ENCODE measurements around the gene ZNF239. TPM values are rescaled to one million over a fixed set of nuclear protein-coding genes. Genes with fewer than 3 reads are reported as not detected.
"Not testable (repeated sequence)": the region's sequence is repeated elsewhere in the genome, so short reads cannot be mapped to it uniquely, and the experiment has no call there.

Gene ZNF239
- total RNA-seq, 1 donor from 2014 or later, result 9.5 TPM

DNA sequence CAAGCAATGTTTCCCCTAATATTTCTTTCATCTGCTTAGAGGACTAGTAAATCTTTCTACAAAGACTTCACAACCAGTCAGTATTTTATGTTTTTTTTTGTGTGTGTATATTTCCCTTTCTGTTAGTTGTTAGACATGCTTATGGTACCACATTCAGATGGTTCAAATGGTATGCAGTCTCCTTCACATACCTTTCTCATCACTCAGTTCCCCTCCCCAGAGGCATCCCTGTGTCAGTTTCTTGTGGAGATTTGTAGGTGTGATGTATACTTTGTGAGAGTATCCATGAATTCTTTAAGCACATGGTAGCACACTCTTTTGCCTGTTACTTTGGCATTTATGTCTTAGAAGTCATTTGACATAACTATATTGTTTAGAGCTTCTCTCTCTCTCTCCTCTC is 36.2 kb upstream of the ZNF239 start:
- TF ChIP-seq, protein P1, sequence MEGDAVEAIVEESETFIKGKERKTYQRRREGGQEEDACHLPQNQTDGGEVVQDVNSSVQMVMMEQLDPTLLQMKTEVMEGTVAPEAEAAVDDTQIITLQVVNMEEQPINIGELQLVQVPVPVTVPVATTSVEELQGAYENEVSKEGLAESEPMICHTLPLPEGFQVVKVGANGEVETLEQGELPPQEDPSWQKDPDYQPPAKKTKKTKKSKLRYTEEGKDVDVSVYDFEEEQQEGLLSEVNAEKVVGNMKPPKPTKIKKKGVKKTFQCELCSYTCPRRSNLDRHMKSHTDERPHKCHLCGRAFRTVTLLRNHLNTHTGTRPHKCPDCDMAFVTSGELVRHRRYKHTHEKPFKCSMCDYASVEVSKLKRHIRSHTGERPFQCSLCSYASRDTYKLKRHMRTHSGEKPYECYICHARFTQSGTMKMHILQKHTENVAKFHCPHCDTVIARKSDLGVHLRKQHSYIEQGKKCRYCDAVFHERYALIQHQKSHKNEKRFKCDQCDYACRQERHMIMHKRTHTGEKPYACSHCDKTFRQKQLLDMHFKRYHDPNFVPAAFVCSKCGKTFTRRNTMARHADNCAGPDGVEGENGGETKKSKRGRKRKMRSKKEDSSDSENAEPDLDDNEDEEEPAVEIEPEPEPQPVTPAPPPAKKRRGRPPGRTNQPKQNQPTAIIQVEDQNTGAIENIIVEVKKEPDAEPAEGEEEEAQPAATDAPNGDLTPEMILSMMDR (IDR thresholded peaks at IDR 0.05; ENCODE audit: unreplicated experiment), result no peak
- H3K27ac Mint-ChIP-seq, result no peak overlapping the region
- H3K27me3 Mint-ChIP-seq (ENCODE audit: low read depth), result no peaks in the 10 kb centered on the region
- DNase-seq (ENCODE audit: low spot score in 2 of 2, unreplicated experiment in 2 of 2), result no peak
- peaks cover 8% of the 10 kb centered on the region for H3K4me1 Mint-ChIP-seq
- H3K4me3 Mint-ChIP-seq, result no peak overlapping the region
- H3K9me3 Mint-ChIP-seq, result peaks cover 18% of the 10 kb centered on the region
- H3K36me3 Mint-ChIP-seq, result peaks cover 48% of the 10 kb centered on the region

DNA sequence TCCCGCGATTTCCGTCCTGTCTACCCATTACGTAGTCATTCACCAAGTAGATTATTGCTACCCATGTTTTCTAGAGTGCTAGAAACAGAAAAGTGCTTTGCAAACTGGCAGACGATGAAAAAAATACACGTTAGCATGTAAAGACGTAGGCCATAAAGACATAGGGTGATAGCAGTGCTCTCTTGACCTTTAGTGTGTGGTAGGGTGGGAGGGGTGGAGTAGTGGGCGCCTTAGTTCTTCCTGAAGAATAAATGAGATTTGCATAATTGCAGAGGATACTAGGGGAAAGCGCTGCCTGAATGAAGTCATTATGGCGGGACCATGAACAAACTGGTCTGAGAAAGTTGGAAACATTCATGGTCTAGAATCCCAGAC is 32.8 kb upstream of the ZNF239 start:
- Mint-ChIP-seq H3K27ac (no peak overlapping the region), H3K4me1 (peaks cover 8% of the 10 kb centered on the region), H3K27me3 (ENCODE audit: low read depth) (peaks cover 19% of the 10 kb centered on the region), H3K9me3 (peaks cover under 1% of the 10 kb centered on the region), H3K4me3 (peak overlapping the region; percentile 78), H3K36me3 (peaks cover 20% of the 10 kb centered on the region)
- DNase-seq (ENCODE audit: low spot score in 2 of 2, unreplicated experiment in 2 of 2), result no peak
- TF ChIP-seq, protein P1 (IDR thresholded peaks at IDR 0.05; ENCODE audit: unreplicated experiment), result no peak

DNA sequence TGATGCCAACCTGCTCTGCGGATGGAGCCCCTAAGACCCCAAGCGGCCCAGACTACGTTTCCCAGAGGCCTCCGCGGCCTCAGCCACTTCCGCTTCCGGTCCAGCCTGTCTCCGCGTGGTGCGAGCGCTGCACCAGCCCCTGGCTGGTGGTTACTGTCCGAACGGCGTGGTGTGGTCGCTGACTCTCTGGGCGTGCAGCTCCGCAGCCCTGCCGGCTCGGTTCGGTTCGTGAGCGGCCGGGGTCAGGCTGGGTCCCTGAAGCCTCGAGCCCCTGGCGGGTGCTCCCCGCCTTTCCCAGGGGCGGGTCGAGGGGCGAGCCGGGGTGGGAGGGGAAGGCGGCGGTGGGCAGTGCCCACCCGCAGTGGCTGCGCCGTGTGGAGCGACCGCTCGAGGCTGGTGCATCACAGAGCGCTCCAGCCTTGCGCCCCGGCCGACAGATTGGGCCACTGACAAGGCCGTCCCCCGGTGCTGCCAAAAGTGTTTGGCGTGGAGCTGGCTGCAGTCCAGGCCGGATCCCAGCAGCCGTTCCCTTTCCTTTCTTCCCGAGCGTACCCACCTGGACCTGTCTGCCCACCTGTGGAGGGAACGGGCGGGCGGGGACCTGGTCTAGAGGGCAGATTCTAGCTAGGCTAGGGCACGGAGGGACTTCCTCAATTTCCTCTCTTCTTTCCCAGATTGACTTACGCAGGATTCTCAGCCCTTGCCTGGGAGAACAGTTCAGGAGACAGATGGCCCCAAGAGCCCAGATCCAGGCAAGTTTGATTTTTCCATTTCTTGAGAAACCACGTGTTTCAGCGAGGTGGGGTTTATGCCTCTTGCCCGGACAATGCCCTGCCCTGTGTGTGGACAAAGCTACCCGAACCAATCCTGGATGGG is 32.1 kb upstream of the ZNF239 start, which contains the start of gene ZNF485:
Gene ZNF485, plus strand, starts transcription at position 116 of the 876 bp plus-strand sequence. Its CDS starts 613 bp downstream, at position 729.
- Mint-ChIP-seq H3K27ac (peak within 1 kb of the TSS; percentile 34), H3K36me3 (peaks cover 15% of the 10 kb centered on the region)

DNA sequence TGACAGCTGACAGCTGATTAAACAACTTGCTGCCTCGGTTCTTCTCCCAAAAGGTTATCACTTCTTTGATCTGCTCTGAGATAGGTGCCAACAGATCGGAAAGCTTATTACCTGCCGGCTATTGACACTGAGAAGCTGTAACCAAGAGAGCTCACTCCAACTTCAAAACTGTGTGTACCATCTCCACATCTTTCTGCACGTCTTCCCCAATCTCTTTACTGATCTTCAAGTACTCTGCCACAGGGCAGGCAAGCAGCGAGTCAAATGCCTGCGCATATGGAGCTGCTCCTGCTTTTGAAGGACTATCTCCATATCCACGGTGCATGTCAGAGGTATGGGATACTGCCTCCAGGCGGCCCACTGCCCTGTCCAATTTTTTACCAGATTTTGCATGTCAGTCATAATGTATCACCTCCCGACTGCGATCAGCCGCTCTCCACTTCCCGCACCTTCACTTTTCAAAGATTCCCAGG is 31.5 kb upstream of the ZNF239 start:
- H3K27ac Mint-ChIP-seq, result no peak overlapping the region
- TF ChIP-seq, protein P1 (IDR thresholded peaks at IDR 0.05; ENCODE audit: unreplicated experiment), result no peak
- peaks cover 24% of the 10 kb centered on the region for H3K27me3 Mint-ChIP-seq (ENCODE audit: low read depth)
- H3K36me3 Mint-ChIP-seq, result peaks cover 11% of the 10 kb centered on the region
- H3K4me3 Mint-ChIP-seq, result peak overlapping the region; percentile 78
- peaks cover 9% of the 10 kb centered on the region for H3K9me3 Mint-ChIP-seq
- DNase-seq (ENCODE audit: low spot score in 2 of 2, unreplicated experiment in 2 of 2), result no peak
- peaks cover 8% of the 10 kb centered on the region for H3K4me1 Mint-ChIP-seq

More for the DNA sequence above, 32.1 kb upstream of the ZNF239 start, which contains the start of gene ZNF485:
- Mint-ChIP-seq H3K4me3 (peak within 1 kb of the TSS; percentile 78), H3K27me3 (ENCODE audit: low read depth) (peaks cover 21% of the 10 kb centered on the region), H3K4me1 (peaks cover 8% of the 10 kb centered on the region), H3K9me3 (peaks cover 4% of the 10 kb centered on the region)
- peak; percentile 58 to 70 for DNase-seq (ENCODE audit: low spot score in 2 of 2, unreplicated experiment in 2 of 2)
- TF ChIP-seq, protein P1 (IDR thresholded peaks at IDR 0.05; ENCODE audit: unreplicated experiment), result no peak

DNA sequence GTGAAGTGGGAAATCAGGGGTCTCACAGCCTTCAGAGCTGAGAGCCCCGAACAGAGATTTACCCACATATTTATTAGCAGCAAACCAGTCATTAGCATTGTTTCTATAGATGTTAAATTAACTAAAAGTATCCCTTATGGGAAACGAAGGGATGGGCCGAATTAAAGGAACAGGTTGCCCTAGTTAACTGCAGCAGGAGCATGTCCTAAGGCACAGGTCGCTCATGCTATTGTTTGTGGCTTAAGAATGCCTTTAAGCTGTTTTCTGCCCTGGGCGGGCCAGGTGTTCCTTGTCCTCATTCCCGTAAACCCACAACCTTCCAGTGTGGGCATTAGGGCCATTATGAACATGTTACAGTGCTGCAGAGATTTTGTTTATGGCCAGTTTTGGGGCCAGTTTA is 27.2 kb upstream of the ZNF239 start:
- not testable (repeated sequence) for H3K36me3 Mint-ChIP-seq; H3K4me1 Mint-ChIP-seq; DNase-seq (ENCODE audit: low spot score in 2 of 2, unreplicated experiment in 2 of 2); H3K4me3 Mint-ChIP-seq; H3K27ac Mint-ChIP-seq
- Mint-ChIP-seq H3K27me3 (ENCODE audit: low read depth) (peaks cover 24% of the 10 kb centered on the region), H3K9me3 (peaks cover 15% of the 10 kb centered on the region)

DNA sequence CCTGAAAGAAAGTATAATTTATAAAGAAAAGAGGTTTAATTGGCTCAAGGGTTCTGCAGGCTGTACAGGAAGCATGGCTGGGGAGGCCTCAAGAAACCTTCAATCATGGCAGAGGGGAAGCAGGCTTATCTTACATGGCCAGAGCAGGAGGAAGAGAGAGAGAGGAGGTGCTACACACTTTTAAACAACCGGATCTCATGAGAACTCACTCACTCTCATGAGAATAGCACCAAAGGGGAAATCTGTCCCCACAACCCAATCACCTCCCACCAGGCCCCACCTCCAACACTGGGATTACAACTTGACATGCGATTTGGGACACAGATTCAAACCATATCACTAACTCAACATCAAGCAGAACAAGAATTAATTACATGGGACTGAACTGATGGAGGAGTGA is 24.9 kb upstream of the ZNF239 start:
- Mint-ChIP-seq H3K27ac (no peak overlapping the region), H3K4me1 (no peaks in the 10 kb centered on the region), H3K36me3 (no peaks in the 10 kb centered on the region), H3K9me3 (peaks cover 15% of the 10 kb centered on the region), H3K4me3 (no peak overlapping the region), H3K27me3 (ENCODE audit: low read depth) (peaks cover 21% of the 10 kb centered on the region)
- no peak for DNase-seq (ENCODE audit: low spot score in 2 of 2, unreplicated experiment in 2 of 2)
- TF ChIP-seq, protein P1 (IDR thresholded peaks at IDR 0.05; ENCODE audit: unreplicated experiment), result no peak
